Mucosa of gallbladder (tissue), 1 donor: Measurements from ENCODE around the gene GNPNAT1. TPM values are rescaled to one million over a fixed set of nuclear protein-coding genes. Genes with fewer than 3 reads are reported as not detected.

ENCODE experiments used
- DNase-seq: peaks from one replicate; pipeline ENCODE4 v3.0.0-alpha.2; 2020; ENCODE audit warnings: low spot score
- total RNA-seq: library from RNA; stranded (reverse); gene quantifications from one replicate; pipeline ENCODE4 v1.2.1, GENCODE V29; 2021
- donor health status: DM: no; HTN: no; CAD: no.

The GNPNAT1 gene
- total RNA-seq = 18.9 TPM

DNA sequence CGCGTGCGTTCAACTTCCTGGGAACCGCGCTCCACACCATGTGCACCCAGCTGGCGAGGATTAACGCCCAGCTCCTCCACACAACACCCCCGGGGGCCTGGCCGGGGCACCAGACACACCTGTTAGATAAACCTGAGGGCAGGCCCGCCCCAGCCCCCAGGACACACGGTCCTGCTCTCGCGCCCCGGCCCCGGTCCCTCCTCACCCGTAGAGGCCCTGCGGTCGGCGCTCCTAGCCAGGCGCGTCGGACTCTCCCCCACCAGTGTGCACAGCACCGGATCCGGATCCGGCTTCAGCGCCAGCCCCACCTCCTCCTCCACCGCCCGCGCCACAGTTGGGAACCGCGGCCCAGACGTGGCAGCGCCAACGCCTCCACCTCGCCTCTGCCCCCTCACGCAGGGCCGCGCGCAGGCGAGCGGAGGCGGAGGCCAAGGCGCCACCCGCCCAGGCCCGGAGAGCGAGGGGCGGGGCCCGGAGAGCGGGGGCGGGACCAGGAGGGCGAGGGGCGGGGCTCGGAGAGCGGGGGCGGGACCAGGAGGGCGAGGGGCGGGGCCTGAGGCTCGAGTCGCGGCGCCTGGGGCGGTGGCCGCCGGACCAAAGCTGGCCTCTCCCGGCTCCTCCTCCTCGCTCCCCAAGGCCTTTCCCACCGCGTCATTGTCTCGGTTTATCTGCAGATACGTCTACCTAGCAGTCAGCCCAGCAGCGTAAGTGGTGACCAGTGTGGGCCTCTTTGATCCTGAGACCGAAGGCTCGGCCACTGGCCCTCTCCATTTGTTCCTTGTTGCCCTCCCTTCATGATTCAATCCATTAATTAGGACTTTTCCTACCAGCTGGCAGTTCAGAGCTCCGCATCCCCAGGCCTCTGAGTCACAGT is at the start of gene GNPNAT1:
TSS of gene GNPNAT1 (minus strand) at position 385 of the 874 bp plus-strand sequence. CDS start 6,957 bp downstream, outside the sequence.
- DNase-seq = peak; percentile 83

DNA sequence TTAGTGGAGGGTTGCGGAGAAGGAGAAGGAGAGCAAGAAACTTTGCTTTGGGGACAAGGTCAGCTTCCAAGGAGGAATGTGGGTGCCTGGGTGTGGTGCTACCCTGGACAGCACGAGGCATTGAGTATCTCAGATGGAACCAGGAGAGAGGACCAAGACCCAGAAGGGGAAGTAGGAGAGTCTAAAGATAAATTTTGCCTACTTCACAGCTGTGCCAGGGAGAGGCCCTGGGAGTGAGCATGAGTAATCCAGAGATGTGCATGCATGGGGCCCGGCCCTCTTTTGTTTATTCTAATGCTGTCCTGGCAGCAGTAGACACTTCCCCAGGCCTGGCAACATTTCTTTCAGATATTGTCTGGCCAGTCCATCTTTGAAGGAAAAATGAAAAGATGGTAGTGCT is 49.5 kb upstream of the GNPNAT1 start:
- DNase-seq = peak; percentile 18

DNA sequence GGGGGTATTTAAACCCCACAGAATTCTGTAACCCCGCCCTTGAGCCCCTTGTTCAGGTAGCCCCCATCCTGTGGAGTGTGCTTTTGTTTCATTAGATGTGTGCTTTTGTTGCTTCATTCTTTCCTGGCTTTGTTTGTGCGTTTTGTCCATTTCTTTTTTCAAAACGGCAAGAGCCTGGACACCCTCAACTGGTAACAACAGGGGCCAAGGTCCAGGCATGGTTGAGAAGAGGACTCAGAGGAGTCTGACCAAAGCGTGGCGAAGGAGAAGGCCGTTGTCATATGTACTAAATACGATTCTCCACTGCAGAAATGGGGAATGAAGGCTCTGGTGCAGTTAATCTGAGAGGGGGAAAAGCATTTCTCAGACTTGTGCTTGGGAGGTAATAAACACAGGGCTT is 46.0 kb upstream of the GNPNAT1 start:
- no peak for DNase-seq

GRCh38 chr14:52836063-52836462 is 44.7 kb upstream of the GNPNAT1 start:
- no peak for DNase-seq

DNA sequence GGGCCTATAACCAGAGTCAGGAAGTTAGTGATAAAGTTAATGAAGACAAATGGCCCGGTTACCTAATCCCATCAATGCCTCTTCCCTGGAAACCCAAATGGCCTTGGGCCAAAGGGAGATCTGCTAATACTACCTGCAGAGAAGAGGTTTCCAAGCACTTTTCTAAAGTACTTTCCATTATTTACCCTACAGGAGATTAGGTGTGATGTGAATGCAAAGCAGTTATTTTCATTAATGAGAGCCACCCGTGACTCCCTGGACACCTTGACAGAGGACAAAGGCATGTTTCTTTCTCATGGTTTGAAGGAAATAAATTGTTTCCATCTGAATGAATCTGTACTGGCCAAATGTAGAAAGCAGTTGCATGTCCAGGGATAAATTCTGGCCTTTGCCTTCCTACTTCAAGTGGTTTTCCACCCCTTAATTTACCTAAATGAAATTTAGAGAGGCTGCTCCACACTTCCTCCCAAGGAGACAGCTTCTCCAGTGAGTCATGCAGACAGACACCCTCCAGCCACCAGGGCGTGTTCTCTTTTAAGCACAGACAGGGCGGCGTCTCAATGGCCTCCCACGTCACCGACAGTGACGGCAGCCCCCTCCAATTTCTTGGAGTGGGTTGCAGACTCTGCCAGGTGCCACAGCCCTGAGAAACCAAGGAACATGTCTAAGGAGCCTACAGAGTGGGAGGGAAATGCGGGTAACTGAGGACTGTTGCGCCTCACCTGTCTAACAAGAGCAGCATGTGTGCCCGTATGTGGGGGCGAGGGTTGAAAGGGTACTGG is 43.9 kb upstream of the GNPNAT1 start:
- DNase-seq = no peak

- DNase-seq = no peak
Measured at GRCh38 chr14:52834440-52834842, 43.0 kb upstream of the GNPNAT1 start.

DNA sequence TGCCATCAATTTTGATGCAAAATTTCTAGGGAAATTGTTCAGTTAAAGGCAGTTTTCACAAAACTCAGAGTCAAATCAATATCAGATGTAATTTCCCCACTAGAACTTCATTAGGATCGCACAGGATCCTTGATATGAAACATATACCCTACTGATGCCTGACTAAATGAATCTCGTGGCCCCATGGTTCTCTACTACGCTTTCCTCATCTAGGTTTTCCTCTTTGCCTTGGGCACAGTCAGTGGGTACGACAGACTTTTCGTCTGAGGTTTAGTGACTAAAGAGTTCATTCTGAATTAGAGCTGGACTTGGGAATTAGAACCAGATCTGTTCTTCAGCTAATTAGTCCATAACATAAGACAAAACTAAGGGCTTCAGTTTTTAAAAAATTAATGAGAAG is 42.5 kb upstream of the GNPNAT1 start:
- DNase-seq = no peak

DNA sequence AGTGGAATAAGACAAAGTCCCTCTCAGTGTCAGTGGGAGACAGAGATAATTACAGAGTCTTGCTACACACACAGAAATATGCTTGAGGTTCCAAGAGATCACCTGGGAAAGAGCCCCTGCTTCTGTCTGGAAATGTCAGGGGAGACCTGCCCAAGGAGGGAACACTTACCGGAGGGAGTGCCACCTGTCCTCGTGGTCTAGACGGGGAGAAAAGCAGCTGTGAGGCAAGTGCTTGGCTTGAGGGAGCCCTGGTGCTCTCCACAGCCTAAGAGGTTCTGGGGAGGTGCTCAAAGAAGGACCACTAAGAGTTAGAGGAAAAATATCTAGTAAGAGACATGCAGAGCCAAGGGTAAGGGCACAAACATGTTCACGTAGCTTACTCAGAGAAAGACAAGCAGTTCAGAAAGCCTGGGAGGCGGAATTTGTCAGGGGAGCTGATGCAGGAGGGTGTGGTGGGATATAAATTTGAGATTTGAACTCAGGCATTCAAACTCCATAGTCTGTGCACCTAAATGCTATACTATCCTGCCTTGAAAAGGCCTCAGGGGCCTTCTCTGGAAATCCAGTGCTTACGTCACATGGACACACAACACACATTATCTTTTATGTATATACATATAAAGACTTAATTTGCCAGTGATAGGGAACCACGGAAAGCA is 38.2 kb upstream of the GNPNAT1 start:
- no peak for DNase-seq

GRCh38 chr14:52827426-52827825 is 36.0 kb upstream of the GNPNAT1 start:
- no peak for DNase-seq

GRCh38 chr14:52825085-52825484 is 33.7 kb upstream of the GNPNAT1 start:
- DNase-seq = no peak

GRCh38 chr14:52824462-52824861 is 33.1 kb upstream of the GNPNAT1 start:
- DNase-seq = no peak

GRCh38 chr14:52821805-52822250 is 30.4 kb upstream of the GNPNAT1 start:
- no peak for DNase-seq

GRCh38 chr14:52808101-52808500 is 16.7 kb upstream of the GNPNAT1 start:
- DNase-seq = no peak

- no peak for DNase-seq
Measured at GRCh38 chr14:52806115-52806514, 14.7 kb upstream of the GNPNAT1 start.

DNA sequence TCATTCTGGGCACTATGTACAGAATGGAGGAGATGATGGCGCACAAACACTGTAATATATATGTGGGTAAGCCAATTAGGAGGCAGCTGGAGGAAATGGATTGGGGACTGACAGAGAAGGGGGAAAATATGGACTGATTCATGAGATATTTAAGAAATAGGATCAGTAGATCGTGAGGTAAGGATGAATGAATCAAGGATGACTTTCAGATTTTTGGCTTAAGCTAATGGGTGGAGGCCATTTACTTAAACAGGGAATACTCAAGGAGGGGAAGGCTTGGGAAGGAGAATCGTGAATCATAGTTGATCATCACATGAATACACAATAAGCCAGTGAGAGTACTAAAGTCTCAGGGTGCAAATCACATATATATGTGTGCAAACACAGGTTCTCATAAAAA is 11.2 kb upstream of the GNPNAT1 start:
- DNase-seq = no peak

DNA sequence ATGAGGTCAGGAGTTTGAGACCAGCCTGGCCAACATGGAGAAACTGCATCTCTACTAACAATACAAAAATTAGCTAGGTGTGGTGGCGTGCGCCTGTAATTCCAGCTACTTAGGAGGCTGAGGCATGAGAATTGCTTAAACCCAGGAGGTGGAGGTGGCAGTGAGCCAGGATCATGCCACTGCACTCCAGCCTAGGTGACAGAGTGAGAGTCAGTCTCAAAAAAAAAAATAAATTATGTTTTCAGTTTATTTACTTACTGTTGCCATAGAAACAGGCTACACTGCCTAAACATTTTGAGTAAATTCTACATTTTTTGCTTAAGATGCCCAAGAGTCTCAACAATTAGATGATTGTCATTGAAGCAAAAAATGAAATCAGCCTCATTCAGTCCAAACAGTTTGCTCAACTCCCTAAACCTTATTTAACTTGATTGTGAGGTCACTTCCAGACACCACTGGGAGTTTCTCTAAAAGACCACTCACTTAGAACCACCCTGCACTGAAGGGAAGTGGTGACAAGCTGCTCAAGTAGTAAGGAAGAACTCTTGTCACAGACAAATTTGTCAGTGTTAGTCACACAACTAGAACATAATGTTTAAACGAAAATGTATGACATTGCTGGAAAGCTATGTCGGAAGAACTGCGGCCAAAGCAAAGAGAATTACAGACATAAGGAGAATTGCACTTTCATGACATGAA is 9.8 kb upstream of the GNPNAT1 start:
- DNase-seq = no peak

DNA sequence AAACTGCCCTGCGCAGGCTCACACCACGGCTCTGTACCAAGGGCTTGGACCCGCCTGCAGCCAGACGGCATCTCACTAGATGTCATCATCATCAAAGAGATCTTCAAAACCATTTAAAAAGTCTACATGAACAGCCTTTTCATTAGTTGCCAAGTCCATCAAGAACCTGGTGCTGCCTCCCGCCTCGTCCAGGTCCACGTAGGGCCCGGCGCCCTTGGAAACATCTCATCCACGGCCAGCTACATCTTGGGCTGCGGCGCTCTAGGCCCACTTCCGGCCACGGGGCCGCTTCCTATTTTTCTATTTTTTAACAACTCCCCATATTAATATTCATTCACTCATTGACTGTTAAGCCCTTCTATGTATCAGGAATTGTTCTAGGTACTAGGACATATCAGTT is 7.4 kb upstream of the GNPNAT1 start:
- no peak for DNase-seq

DNA sequence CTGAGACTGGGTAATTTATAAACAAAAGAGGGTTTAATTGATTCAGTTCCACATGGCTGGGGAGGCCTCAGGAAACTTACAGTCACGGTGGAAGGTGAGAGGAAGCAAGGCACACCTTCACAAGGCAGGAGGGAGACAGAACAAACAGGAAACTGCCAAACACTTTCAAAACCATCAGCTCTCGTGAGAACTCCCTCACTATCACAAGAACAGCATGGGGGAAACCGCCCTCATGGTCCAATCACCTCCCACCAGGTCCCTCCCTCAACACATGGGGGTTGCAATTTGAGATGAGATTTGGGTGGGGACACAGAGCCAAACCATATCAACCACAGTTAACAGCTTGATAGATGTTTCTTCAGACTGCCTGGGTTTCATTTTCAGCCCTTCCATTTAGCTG is 6.2 kb upstream of the GNPNAT1 start:
- DNase-seq = no peak

GRCh38 chr14:52793061-52793460 is 1.7 kb upstream of the GNPNAT1 start:
- DNase-seq = no peak

- no peak for DNase-seq
Measured at GRCh38 chr14:52792097-52792415, 649 bp upstream of the GNPNAT1 start.

- DNase-seq = peak; percentile 38
Measured at GRCh38 chr14:52790756-52791222, 618 bp downstream of the GNPNAT1 start.
